ENCODE data around the gene KANSL1.
"Not testable (repeated sequence)": the region's sequence is repeated elsewhere in the genome, so short reads cannot be mapped to it uniquely, and the experiment has no call there.

KANSL1 gene

GRCh38 chr17:46020023-46020761, 173.0 kb downstream of the KANSL1 start:
- H3K4me1 Mint-ChIP-seq (ENCODE audit: low read depth) = peaks cover 16% of the 10 kb centered on the region
- peaks cover 29% of the 10 kb centered on the region for H3K36me3 Mint-ChIP-seq (ENCODE audit: low read depth)
- no peaks in the 10 kb centered on the region for H3K27me3 Mint-ChIP-seq
- no peaks in the 10 kb centered on the region for H3K9me3 Mint-ChIP-seq
- H3K4me3 Mint-ChIP-seq = no peak overlapping the region
- peak overlapping the region; percentile 86 for H3K27ac Mint-ChIP-seq
- intact Hi-C loops (cut with micrococcal nuclease) = no loop called here

- H3K4me3 Mint-ChIP-seq; H3K9me3 Mint-ChIP-seq; H3K4me1 Mint-ChIP-seq (ENCODE audit: low read depth); H3K27me3 Mint-ChIP-seq; intact Hi-C loops (cut with micrococcal nuclease): not testable (repeated sequence)
- peaks cover 21% of the 10 kb centered on the region for H3K36me3 Mint-ChIP-seq (ENCODE audit: low read depth)
- H3K27ac Mint-ChIP-seq = peak overlapping the region; percentile 86
Observed at GRCh38 chr17:46019408-46019925, 173.8 kb downstream of the KANSL1 start.

- H3K4me1 Mint-ChIP-seq (ENCODE audit: low read depth) = no peaks in the 10 kb centered on the region
- intact Hi-C loops (cut with micrococcal nuclease) = no loop called here
- no peak overlapping the region for H3K4me3 Mint-ChIP-seq
- H3K27ac Mint-ChIP-seq = no peak overlapping the region
- H3K36me3 Mint-ChIP-seq (ENCODE audit: low read depth) = no peaks in the 10 kb centered on the region
- peaks cover 2% of the 10 kb centered on the region for H3K27me3 Mint-ChIP-seq
- H3K9me3 Mint-ChIP-seq = no peaks in the 10 kb centered on the region
Observed at GRCh38 chr17:46013502-46014165, 179.6 kb downstream of the KANSL1 start.

GRCh38 chr17:46013127-46013501, 180.1 kb downstream of the KANSL1 start:
- Mint-ChIP-seq H3K4me1 (ENCODE audit: low read depth) (no peaks in the 10 kb centered on the region), H3K9me3 (no peaks in the 10 kb centered on the region), H3K36me3 (ENCODE audit: low read depth) (no peaks in the 10 kb centered on the region), H3K27ac (no peak overlapping the region), H3K4me3 (no peak overlapping the region), H3K27me3 (peaks cover 3% of the 10 kb centered on the region)
- intact Hi-C loops (cut with micrococcal nuclease) = no loop called here

- H3K4me3 Mint-ChIP-seq = no peak overlapping the region
- H3K27me3 Mint-ChIP-seq = peaks cover 4% of the 10 kb centered on the region
- intact Hi-C loops (cut with micrococcal nuclease) = no loop called here
- H3K36me3 Mint-ChIP-seq (ENCODE audit: low read depth) = no peaks in the 10 kb centered on the region
- no peak overlapping the region for H3K27ac Mint-ChIP-seq
- H3K9me3 Mint-ChIP-seq = no peaks in the 10 kb centered on the region
- no peaks in the 10 kb centered on the region for H3K4me1 Mint-ChIP-seq (ENCODE audit: low read depth)
Observed at GRCh38 chr17:46012506-46013079, 180.6 kb downstream of the KANSL1 start.

- no peaks in the 10 kb centered on the region for H3K4me1 Mint-ChIP-seq (ENCODE audit: low read depth)
- H3K9me3 Mint-ChIP-seq = no peaks in the 10 kb centered on the region
- no peak overlapping the region for H3K4me3 Mint-ChIP-seq
- H3K27me3 Mint-ChIP-seq = peaks cover 4% of the 10 kb centered on the region
- H3K36me3 Mint-ChIP-seq (ENCODE audit: low read depth) = no peaks in the 10 kb centered on the region
- H3K27ac Mint-ChIP-seq = no peak overlapping the region
- intact Hi-C loops (cut with micrococcal nuclease) = no loop called here
Observed at GRCh38 chr17:46011711-46012505, 181.3 kb downstream of the KANSL1 start.

GRCh38 chr17:46010597-46011186, 182.5 kb downstream of the KANSL1 start:
- peaks cover 6% of the 10 kb centered on the region for H3K27me3 Mint-ChIP-seq
- intact Hi-C loops (cut with micrococcal nuclease) = no loop called here
- no peaks in the 10 kb centered on the region for H3K4me1 Mint-ChIP-seq (ENCODE audit: low read depth)
- H3K9me3 Mint-ChIP-seq = no peaks in the 10 kb centered on the region
- no peak overlapping the region for H3K4me3 Mint-ChIP-seq
- H3K27ac Mint-ChIP-seq = no peak overlapping the region
- no peaks in the 10 kb centered on the region for H3K36me3 Mint-ChIP-seq (ENCODE audit: low read depth)

- Mint-ChIP-seq H3K27ac (no peak overlapping the region), H3K27me3 (peaks cover 7% of the 10 kb centered on the region), H3K4me3 (no peak overlapping the region), H3K36me3 (ENCODE audit: low read depth) (no peaks in the 10 kb centered on the region), H3K9me3 (no peaks in the 10 kb centered on the region), H3K4me1 (ENCODE audit: low read depth) (no peaks in the 10 kb centered on the region)
- intact Hi-C loops (cut with micrococcal nuclease) = loop anchor here (10.0 kb wide), 1 partner anchor 175 kb away; no protein-coding TSS in a partner anchor
Observed at GRCh38 chr17:46009681-46010596, 183.3 kb downstream of the KANSL1 start.

GRCh38 chr17:46008591-46008990, 184.6 kb downstream of the KANSL1 start:
- H3K27me3 Mint-ChIP-seq = peaks cover 7% of the 10 kb centered on the region
- H3K36me3 Mint-ChIP-seq (ENCODE audit: low read depth) = no peaks in the 10 kb centered on the region
- no peak overlapping the region for H3K4me3 Mint-ChIP-seq
- H3K9me3 Mint-ChIP-seq = no peaks in the 10 kb centered on the region
- no peaks in the 10 kb centered on the region for H3K4me1 Mint-ChIP-seq (ENCODE audit: low read depth)
- no peak overlapping the region for H3K27ac Mint-ChIP-seq
- intact Hi-C loops (cut with micrococcal nuclease) = loop anchor here (10.0 kb wide), 1 partner anchor 176 kb away; no protein-coding TSS in a partner anchor

- Mint-ChIP-seq H3K4me3 (no peak overlapping the region), H3K36me3 (ENCODE audit: low read depth) (no peaks in the 10 kb centered on the region), H3K27me3 (peaks cover 7% of the 10 kb centered on the region), H3K4me1 (ENCODE audit: low read depth) (no peaks in the 10 kb centered on the region), H3K27ac (no peak overlapping the region), H3K9me3 (no peaks in the 10 kb centered on the region)
- intact Hi-C loops (cut with micrococcal nuclease) = loop anchor here (10.0 kb wide), 1 partner anchor 177 kb away; no protein-coding TSS in a partner anchor
Observed at GRCh38 chr17:46007461-46007965, 185.7 kb downstream of the KANSL1 start.

- H3K36me3 Mint-ChIP-seq (ENCODE audit: low read depth) = not testable (repeated sequence)
- intact Hi-C loops (cut with micrococcal nuclease) = loop anchor here (10.0 kb wide), 1 partner anchor 179 kb away; no protein-coding TSS in a partner anchor
Observed at GRCh38 chr17:46006082-46006481, 187.1 kb downstream of the KANSL1 start.

GRCh38 chr17:46003907-46004748, 189.1 kb downstream of the KANSL1 start:
- no peak overlapping the region for H3K27ac Mint-ChIP-seq
- intact Hi-C loops (cut with micrococcal nuclease) = loop anchor here (5.0 to 10.0 kb wide), 2 partner anchors 181 to 213 kb away; no protein-coding TSS in a partner anchor
- H3K9me3 Mint-ChIP-seq = no peaks in the 10 kb centered on the region

More at GRCh38 chr17:46006082-46006481, 187.1 kb downstream of the KANSL1 start:
- H3K4me1 Mint-ChIP-seq (ENCODE audit: low read depth); H3K9me3 Mint-ChIP-seq; H3K4me3 Mint-ChIP-seq; H3K27ac Mint-ChIP-seq: not testable (repeated sequence)
- H3K27me3 Mint-ChIP-seq = peaks cover 11% of the 10 kb centered on the region

More at GRCh38 chr17:46003907-46004748, 189.1 kb downstream of the KANSL1 start:
- Mint-ChIP-seq H3K4me3 (no peak overlapping the region), H3K36me3 (ENCODE audit: low read depth) (no peaks in the 10 kb centered on the region), H3K4me1 (ENCODE audit: low read depth) (no peaks in the 10 kb centered on the region), H3K27me3 (peaks cover 11% of the 10 kb centered on the region)
